Heart left ventricle (tissue), 16 donors: ENCODE results near the gene PLCXD3. TPM values are rescaled to one million over a fixed set of nuclear protein-coding genes. Genes with fewer than 3 reads are reported as not detected.

ENCODE experiments used
- ATAC-seq, 4 donors: fragments of 200-7000 bp; cut with Tn5 transposase; one replicate each; pipeline ENCODE4 v1.9.1; 2020 to 2022; ENCODE audit warnings: moderate library complexity in 4 of 4, mild to moderate bottlenecking in 3 of 4, moderate number of reproducible peaks in 1 of 4
- DNase-seq, 5 donors: peaks; one replicate each; pipeline ENCODE4 v3.0.0-alpha.2; 2020
- H3K27ac ChIP-seq, 12 donors: fragments of 200-600 bp; sonication (generic) in 4 of 12; one replicate each; pipeline versions ENCODE4 v1.5.0 to v1.8.0; 2016 to 2022; ENCODE audit warnings: mild to moderate bottlenecking in 2 of 12
- H3K27me3 ChIP-seq, 9 donors: fragments of 200-600 bp; sonication (generic) in 2 of 9; one replicate each; pipeline versions ENCODE4 v1.5.1 to v1.8.0; 2016 to 2022; ENCODE audit warnings: mild to moderate bottlenecking in 3 of 9
- H3K36me3 ChIP-seq, 9 donors: fragments of 200-600 bp; sonication (generic) in 2 of 9; one replicate each; pipeline versions ENCODE4 v1.5.0 to v1.8.0; 2018 to 2022; ENCODE audit warnings: mild to moderate bottlenecking in 2 of 9
- H3K4me1 ChIP-seq, 12 donors: fragments of 200-600 bp; sonication (generic) in 4 of 12; one replicate each; pipeline versions ENCODE4 v1.5.0 to v1.8.0; 2016 to 2022; ENCODE audit warnings: mild to moderate bottlenecking in 3 of 12
- H3K4me3 ChIP-seq, 12 donors: fragments of 200-600 bp; sonication (generic) in 4 of 12; one replicate each; pipeline versions ENCODE4 v1.5.0 to v1.8.0; 2017 to 2022; ENCODE audit warnings: mild to moderate bottlenecking in 9 of 12, moderate library complexity in 4 of 12
- H3K9me3 ChIP-seq, 12 donors: fragments of 200-600 bp; sonication (generic) in 4 of 12; one replicate each; pipeline versions ENCODE4 v1.5.0 to v1.8.0; 2016 to 2022; ENCODE audit warnings: mild to moderate bottlenecking in 1 of 12
- POLR2A ChIP-seq, 2 donors: fragments of 450-650 bp; IDR thresholded peaks; one replicate each; pipeline ENCODE4 v1.6.1; 2017; ENCODE audit warnings: antibody characterized with exemption in 2 of 2, mild to moderate bottlenecking in 2 of 2, moderate library complexity in 2 of 2
- WGBS, 4 donors: extraction: QIAGEN DNeasy Blood & Tissue Kit in 2 of 4; methylation state at CpG; one replicate each; pipeline versions ENCODE4 v1.1.5 to v1.1.7; 2013 to 2018; 5-methylcytosine and 5-hydroxymethylcytosine counted together
- intact Hi-C, 10 donors: fragments of 100-400 bp; cut with DNase I; formaldehyde crosslinking; loops; one replicate each; pipeline versions ENCODE4 v1.11.1 to v1.14.2; 2022
- polyA plus RNA-seq, 2 donors: library from polyadenylated mRNA; stranded (reverse); fragments of 200-250 nt; gene quantifications; one replicate each; pipeline ENCODE4 v1.2.3, GENCODE V29; 2013
- total RNA-seq, 9 donors: library from RNA; depleted of rRNA in 2 of 9; stranded (reverse); fragments of >200 nt in 2 of 9; fragmentation: NEBNext Ultra II Directional in 3 of 9; extraction: Animal tissue kit (Norgen Biotek cat#: 25700) in 3 of 9; gene quantifications; one replicate each; pipeline versions ENCODE4 v1.1.0 to v1.2.4, GENCODE V29; 2016 to 2023
- donor health status: ischemic (EF 13 %, LVEDD 7.1; RV severe dilation, severe dysfunction).
- donor health status: healthy with polysubstance abuse.
- donor health status: DM: no; HTN: yes; CAD: no.
- donor health status: DM: no; HTN: no; CAD: no.
- donor health status: ischemic (EF 25% LVEDD 6.9; RV normal size, moderate dysfunction).
- donor health status: ischemic (EF 25% LVEDD 5.7; RV mildly dilated, moderate dysfunction).
- donor health status: healthy.
- donor health status: DM: yes; HTN: yes; CAD: no.
- donor health status: ischemic (EF 35%, LVEDD 5.7; RV mildly dilated, moderate dysfunction).
- donor health status: nonischemic (EF 11% LVEDD 7.7; RV severe dilation, severe dysfunction).
- donor health status: DM: yes; HTN: yes; CAD: no.
- donor health status: PGD.
- donor health status: ischemic (EF 29% LVEDD 5.4; RV normal size, mild dysfunction).
- donor health status: nonischemic (EF 23%, LVEDD 6.1; RV moderate dilation, normal function).

Gene PLCXD3
- total and polyA plus RNA-seq, 11 donors = 30.1 to 107 (median 62.5) TPM

- H3K27me3 ChIP-seq = no peaks in the 10 kb centered on the region
- DNase-seq (no peak), ATAC-seq (peak in 1 of 4 donors; percentile 33)
- H3K36me3 ChIP-seq = no peaks in the 10 kb centered on the region
- 60 to 72% (median 66%) methylated on average over 2 of the region's 2 CpGs for WGBS, 4 donors
- peak overlapping the region in 11 of 12 donors; percentile 12 to 51 (median 44) for H3K27ac ChIP-seq
- TF ChIP-seq POLR2A (IDR thresholded peaks at IDR 0.05) = no peak
- intact Hi-C loops = loop anchor here in 8 of 10 donors (5.0 to 10.0 kb wide), 6 partner anchors 69 to 571 kb away; partner anchors contain the start of gene C7 (in 5 of the 8)
- peaks cover 0 to 23% (median 16%) of the 10 kb centered on the region in 12 donors for H3K4me1 ChIP-seq
- no peaks in the 10 kb centered on the region for H3K9me3 ChIP-seq
- no peak overlapping the region for H3K4me3 ChIP-seq
Observed at GRCh38 chr5:41263335-41263734, 247.1 kb downstream of the PLCXD3 start.
